Loucy (cell line): ENCODE results near the gene GGT7.

ENCODE experiments used
- CTCF ChIP-seq: fragments of 200-600 bp; sonication (generic); conservative IDR thresholded peaks from 2 replicates; pipeline ENCODE4 v1.5.1; 2014; ENCODE audit warnings: mild to moderate bottlenecking, antibody characterized with exemption, low read length
- EZH2phosphoT487 ChIP-seq: fragments of 200-600 bp; IDR thresholded peaks from 2 replicates; pipeline ENCODE4 v1.6.1; 2018; ENCODE audit warnings: antibody characterized with exemption, mild to moderate bottlenecking, moderate library complexity, borderline replicate concordance

GRCh38 chr20:34880215-34880850 lies 7.7 kb upstream of the GGT7 start:
- TF ChIP-seq CTCF (no peak), EZH2phosphoT487 (no peak)
